ENCODE results near the gene NOL4L. TPM values are rescaled to one million over a fixed set of nuclear protein-coding genes. Genes with fewer than 3 reads are reported as not detected.

Gene NOL4L
- total and polyA plus RNA-seq, 4 donors, result 7.9 to 20.6 (median 12.2) TPM

DNA sequence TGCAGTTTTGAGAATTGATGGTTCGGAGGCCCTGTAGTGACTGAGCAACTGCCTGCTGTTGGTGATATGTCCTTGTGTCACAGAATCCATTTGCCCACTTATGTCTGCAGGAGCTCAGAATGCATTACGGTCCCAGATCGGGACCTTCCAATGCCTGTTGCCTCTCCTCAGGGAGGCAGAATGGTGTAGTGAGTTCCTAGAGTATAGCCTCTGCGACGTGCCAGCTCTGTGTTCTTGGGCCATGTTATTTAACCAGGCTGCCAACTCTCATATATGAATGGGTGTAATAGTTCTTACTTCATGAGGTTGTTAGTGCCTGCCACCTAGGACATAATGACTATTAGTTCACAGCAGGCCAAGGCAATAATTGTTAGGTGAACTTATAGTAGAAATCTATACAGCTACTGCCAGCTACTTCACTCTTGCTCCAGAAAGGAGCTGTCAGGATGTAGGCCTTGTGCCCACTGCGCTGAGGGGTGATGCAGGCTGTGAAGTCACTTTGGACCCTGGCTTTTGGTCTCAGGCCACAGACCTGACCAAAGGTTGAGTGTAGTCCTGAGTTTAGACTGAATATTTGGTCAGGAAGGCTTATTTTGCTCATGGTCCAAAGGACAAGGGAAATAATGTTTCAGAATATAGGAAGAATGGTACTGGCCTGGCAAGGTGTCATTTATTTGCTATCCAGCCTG, 144.9 kb downstream of the NOL4L start:
- no peak overlapping the region for H3K27ac ChIP-seq (ENCODE audit: low read depth in 1 of 2, low read length in 1 of 2)
- H3K4me1 ChIP-seq (ENCODE audit: control insufficient read depth in 5 of 5, insufficient read depth in 5 of 5, low read length in 5 of 5), result peaks cover 0 to 11% (median 3%) of the 10 kb centered on the region in 5 donors
- no peak for ATAC-seq (ENCODE audit: insufficient read depth, low FRiP score)
- H3K36me3 ChIP-seq (ENCODE audit: control insufficient read depth in 4 of 4, insufficient read depth in 4 of 4, low read length in 4 of 4), result peaks cover 12 to 48% (median 43%) of the 10 kb centered on the region in 4 donors
- 94 to 95% methylated on average over 6 of the region's 6 CpGs for WGBS, 2 donors
- no peaks in the 10 kb centered on the region for H3K27me3 ChIP-seq (ENCODE audit: control insufficient read depth in 3 of 3, insufficient read depth in 3 of 3, low read length in 2 of 3)
- DNase-seq, result no peak
- no peak for TF ChIP-seq CTCF (IDR thresholded peaks at IDR 0.05; ENCODE audit: control extremely low read depth, extremely low read depth)
- H3K9me3 ChIP-seq (ENCODE audit: control insufficient read depth in 4 of 4, insufficient read depth in 3 of 4, low read length in 3 of 4), result peaks cover 0 to 2% (median 0%) of the 10 kb centered on the region in 4 donors
- H3K9ac ChIP-seq (ENCODE audit: insufficient read depth in 1 of 2, low read length in 2 of 2), result no peak overlapping the region
- no peak overlapping the region for H3K4me3 ChIP-seq

DNA sequence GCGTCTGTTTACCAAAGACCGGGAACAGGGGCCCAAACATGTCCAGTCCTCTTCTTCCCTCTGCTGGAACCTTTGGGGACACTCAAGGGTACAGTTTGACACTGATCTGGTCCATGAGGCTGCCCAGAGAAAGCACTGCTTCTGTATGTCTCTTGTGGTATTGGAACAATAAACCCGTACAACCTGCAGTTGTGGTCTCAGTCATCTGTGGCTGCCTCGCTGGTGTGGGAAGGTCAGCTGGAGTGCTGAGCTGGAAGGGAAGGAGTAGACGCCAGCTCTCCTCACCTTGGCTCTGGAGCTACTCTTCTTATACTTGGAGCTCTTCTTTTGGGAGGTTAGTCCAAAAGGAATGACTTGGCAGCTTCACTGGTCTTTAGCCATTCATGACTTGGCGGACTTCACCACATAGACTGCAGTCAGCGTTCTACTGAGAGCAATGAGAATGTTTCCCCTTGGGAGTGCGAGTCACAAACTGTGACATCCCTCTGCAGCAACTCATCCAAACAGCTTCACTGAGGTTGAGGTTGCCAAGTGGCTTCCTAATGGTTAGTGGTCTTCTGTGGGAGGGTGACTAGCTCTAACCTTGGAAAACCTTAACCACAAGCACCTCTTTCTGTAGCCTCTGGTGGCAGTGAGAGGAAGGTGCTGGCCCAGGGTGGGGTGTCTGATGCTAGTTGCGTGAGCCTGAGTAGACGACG, 145.9 kb downstream of the NOL4L start:
- H3K4me1 ChIP-seq (ENCODE audit: control insufficient read depth in 5 of 5, insufficient read depth in 5 of 5, low read length in 5 of 5), result peaks cover 0 to 7% (median 0%) of the 10 kb centered on the region in 5 donors
- peaks cover 0 to 2% (median 0%) of the 10 kb centered on the region in 4 donors for H3K9me3 ChIP-seq (ENCODE audit: control insufficient read depth in 4 of 4, insufficient read depth in 3 of 4, low read length in 3 of 4)
- H3K27me3 ChIP-seq (ENCODE audit: control insufficient read depth in 3 of 3, insufficient read depth in 3 of 3, low read length in 2 of 3), result no peaks in the 10 kb centered on the region
- H3K27ac ChIP-seq (ENCODE audit: low read depth in 1 of 2, low read length in 1 of 2), result no peak overlapping the region
- ATAC-seq (ENCODE audit: insufficient read depth, low FRiP score), result no peak
- H3K9ac ChIP-seq (ENCODE audit: insufficient read depth in 1 of 2, low read length in 2 of 2), result no peak overlapping the region
- no peak for TF ChIP-seq CTCF (IDR thresholded peaks at IDR 0.05; ENCODE audit: control extremely low read depth, extremely low read depth)
- WGBS, 2 donors, result 86 to 91% methylated on average over 11 of the region's 11 CpGs
- H3K36me3 ChIP-seq (ENCODE audit: control insufficient read depth in 4 of 4, insufficient read depth in 4 of 4, low read length in 4 of 4), result peaks cover 12 to 54% (median 49%) of the 10 kb centered on the region in 4 donors
- H3K4me3 ChIP-seq, result no peak overlapping the region
- DNase-seq, result no peak

GRCh38 chr20:32438331-32438858, 146.7 kb downstream of the NOL4L start:
- Histone ChIP-seq H3K9me3 (ENCODE audit: control insufficient read depth in 4 of 4, insufficient read depth in 3 of 4, low read length in 3 of 4) (peaks cover 0 to 2% (median 0%) of the 10 kb centered on the region in 4 donors), H3K4me3 (no peak overlapping the region), H3K27me3 (ENCODE audit: control insufficient read depth in 3 of 3, insufficient read depth in 3 of 3, low read length in 2 of 3) (no peaks in the 10 kb centered on the region), H3K27ac (ENCODE audit: low read depth in 1 of 2, low read length in 1 of 2) (no peak overlapping the region), H3K9ac (ENCODE audit: insufficient read depth in 1 of 2, low read length in 2 of 2) (no peak overlapping the region), H3K36me3 (ENCODE audit: control insufficient read depth in 4 of 4, insufficient read depth in 4 of 4, low read length in 4 of 4) (peaks cover 13 to 55% (median 50%) of the 10 kb centered on the region in 4 donors), H3K4me1 (ENCODE audit: control insufficient read depth in 5 of 5, insufficient read depth in 5 of 5, low read length in 5 of 5) (peaks cover 0 to 7% (median 0%) of the 10 kb centered on the region in 5 donors)
- 92 to 93% methylated on average over 8 of the region's 8 CpGs for WGBS, 2 donors
- ATAC-seq (ENCODE audit: insufficient read depth, low FRiP score), result no peak
- TF ChIP-seq CTCF (IDR thresholded peaks at IDR 0.05; ENCODE audit: control extremely low read depth, extremely low read depth), result no peak
- DNase-seq, result no peak

All from lung (tissue), 12 donors.